ENCODE measurements around the gene SPATC1L.

The SPATC1L gene

GRCh38 chr21:46168659-46169386, 15.4 kb downstream of the SPATC1L start:
- TF ChIP-seq CTCF (conservative IDR thresholded peaks at IDR 0.05; ENCODE audit: low read length): no peak
- no peak for DNase-seq (ENCODE audit: low read depth)
- H3K4me3 ChIP-seq (ENCODE audit: low read length): no peak overlapping the region

GRCh38 chr21:46168238-46168637, 16.0 kb downstream of the SPATC1L start:
- no peak for TF ChIP-seq CTCF (conservative IDR thresholded peaks at IDR 0.05; ENCODE audit: low read length)
- no peak overlapping the region for H3K4me3 ChIP-seq (ENCODE audit: low read length)
- DNase-seq (ENCODE audit: low read depth): no peak

- no peak overlapping the region for H3K4me3 ChIP-seq (ENCODE audit: low read length)
- TF ChIP-seq CTCF (conservative IDR thresholded peaks at IDR 0.05; ENCODE audit: low read length): no peak
- no peak for DNase-seq (ENCODE audit: low read depth)
These were observed 19.2 kb downstream of the SPATC1L start for GRCh38 chr21:46165098-46165497.

- DNase-seq (ENCODE audit: low read depth): no peak
These were observed 20.9 kb downstream of the SPATC1L start for GRCh38 chr21:46163380-46163779.

GRCh38 chr21:46161633-46162592, 22.3 kb downstream of the SPATC1L start:
- TF ChIP-seq CTCF (conservative IDR thresholded peaks at IDR 0.05; ENCODE audit: low read length): no peak
- H3K4me3 ChIP-seq (ENCODE audit: low read length): no peak overlapping the region
- no peak for DNase-seq (ENCODE audit: low read depth)

More at GRCh38 chr21:46163380-46163779, 20.9 kb downstream of the SPATC1L start:
- H3K4me3 ChIP-seq (ENCODE audit: low read length): no peak overlapping the region
- no peak for TF ChIP-seq CTCF (conservative IDR thresholded peaks at IDR 0.05; ENCODE audit: low read length)

- no peak overlapping the region for H3K4me3 ChIP-seq (ENCODE audit: low read length)
These were observed 23.2 kb downstream of the SPATC1L start for GRCh38 chr21:46160907-46161632.

More at GRCh38 chr21:46160907-46161632, 23.2 kb downstream of the SPATC1L start:
- no peak for DNase-seq (ENCODE audit: low read depth)
- no peak for TF ChIP-seq CTCF (conservative IDR thresholded peaks at IDR 0.05; ENCODE audit: low read length)
